Ovary (tissue), 3 donors: ENCODE data around the gene GPR68.

Experiments
- EP300 ChIP-seq: sonication (generic); formaldehyde crosslinking; IDR thresholded peaks from one replicate; pipeline ENCODE4 v1.6.1; 2017; ENCODE audit warnings: antibody characterized with exemption
- POLR2A ChIP-seq: fragments of 450-650 bp; IDR thresholded peaks from one replicate; pipeline ENCODE4 v1.6.1; 2017; ENCODE audit warnings: antibody characterized with exemption, mild to moderate bottlenecking, moderate library complexity
- TF ChIP-seq, protein P1 (sequence below), 3 donors: fragments of 450-650 bp in 2 of 3; fragments of 200-600 bp in 1 of 3; IDR thresholded peaks; one replicate each; pipeline versions ENCODE4 v1.5.1 to v1.8.0; 2016 to 2022; ENCODE audit warnings: antibody characterized with exemption in 3 of 3, mild to moderate bottlenecking in 1 of 3
- donor health status: DM: no; HTN: no; CAD: no.

DNA sequence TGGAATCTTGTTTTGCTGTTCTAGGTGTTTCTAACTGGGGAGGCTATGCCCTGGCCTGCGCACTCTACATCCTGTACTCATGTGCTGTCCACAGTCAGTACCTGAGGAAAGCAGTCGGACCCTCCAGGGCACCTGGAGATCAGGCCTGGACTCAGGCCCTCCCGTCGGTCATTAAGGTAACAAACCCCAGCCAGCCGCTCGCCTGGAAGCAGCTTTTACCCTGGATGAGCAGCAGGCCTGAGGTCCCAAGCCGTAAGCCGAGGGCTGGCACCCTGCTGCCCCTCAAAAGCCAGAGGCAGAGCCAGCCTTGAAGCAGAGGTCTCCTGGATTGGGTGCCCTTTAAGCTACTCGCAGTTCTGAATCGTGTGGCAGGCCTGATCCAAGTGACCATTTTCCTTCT lies 29.1 kb downstream of the GPR68 start:
- TF ChIP-seq, protein P1, sequence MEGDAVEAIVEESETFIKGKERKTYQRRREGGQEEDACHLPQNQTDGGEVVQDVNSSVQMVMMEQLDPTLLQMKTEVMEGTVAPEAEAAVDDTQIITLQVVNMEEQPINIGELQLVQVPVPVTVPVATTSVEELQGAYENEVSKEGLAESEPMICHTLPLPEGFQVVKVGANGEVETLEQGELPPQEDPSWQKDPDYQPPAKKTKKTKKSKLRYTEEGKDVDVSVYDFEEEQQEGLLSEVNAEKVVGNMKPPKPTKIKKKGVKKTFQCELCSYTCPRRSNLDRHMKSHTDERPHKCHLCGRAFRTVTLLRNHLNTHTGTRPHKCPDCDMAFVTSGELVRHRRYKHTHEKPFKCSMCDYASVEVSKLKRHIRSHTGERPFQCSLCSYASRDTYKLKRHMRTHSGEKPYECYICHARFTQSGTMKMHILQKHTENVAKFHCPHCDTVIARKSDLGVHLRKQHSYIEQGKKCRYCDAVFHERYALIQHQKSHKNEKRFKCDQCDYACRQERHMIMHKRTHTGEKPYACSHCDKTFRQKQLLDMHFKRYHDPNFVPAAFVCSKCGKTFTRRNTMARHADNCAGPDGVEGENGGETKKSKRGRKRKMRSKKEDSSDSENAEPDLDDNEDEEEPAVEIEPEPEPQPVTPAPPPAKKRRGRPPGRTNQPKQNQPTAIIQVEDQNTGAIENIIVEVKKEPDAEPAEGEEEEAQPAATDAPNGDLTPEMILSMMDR (IDR thresholded peaks at IDR 0.05) = no peak
- no peak for TF ChIP-seq EP300
- no peak for TF ChIP-seq POLR2A
